22Rv1 (cell line): ENCODE results near the gene GTF2E1.

Source experiments
- ZFX ChIP-seq: fragments of 450-650 bp; IDR thresholded peaks from 2 replicates; pipeline ENCODE4 v1.6.1; 2017; ENCODE audit warnings: antibody characterized with exemption, borderline replicate concordance
- TF ChIP-seq, protein P1 (sequence below): fragments of 450-650 bp; IDR thresholded peaks from 2 replicates; pipeline ENCODE4 v1.5.1; 2017; ENCODE audit warnings: mild to moderate bottlenecking

DNA sequence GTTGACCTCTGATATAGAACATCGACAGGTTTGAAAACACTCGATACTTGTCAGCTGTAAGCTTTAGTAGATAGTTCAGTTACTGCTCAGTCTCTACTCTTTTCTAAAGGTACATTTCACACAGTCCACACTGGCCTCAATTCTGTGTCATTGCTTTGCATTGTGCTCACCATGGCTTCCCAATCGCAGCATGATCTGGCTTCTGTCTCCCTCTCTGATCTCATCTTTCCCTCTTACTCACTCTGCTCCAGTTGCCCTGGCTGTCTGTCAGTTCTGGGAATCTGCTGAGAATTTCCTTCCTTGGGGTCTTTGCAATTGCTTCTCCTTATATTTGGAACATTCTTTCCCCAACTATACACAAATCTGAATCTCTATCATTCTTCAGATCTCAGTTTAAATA is 80.6 kb downstream of the GTF2E1 start:
- TF ChIP-seq, protein P1, sequence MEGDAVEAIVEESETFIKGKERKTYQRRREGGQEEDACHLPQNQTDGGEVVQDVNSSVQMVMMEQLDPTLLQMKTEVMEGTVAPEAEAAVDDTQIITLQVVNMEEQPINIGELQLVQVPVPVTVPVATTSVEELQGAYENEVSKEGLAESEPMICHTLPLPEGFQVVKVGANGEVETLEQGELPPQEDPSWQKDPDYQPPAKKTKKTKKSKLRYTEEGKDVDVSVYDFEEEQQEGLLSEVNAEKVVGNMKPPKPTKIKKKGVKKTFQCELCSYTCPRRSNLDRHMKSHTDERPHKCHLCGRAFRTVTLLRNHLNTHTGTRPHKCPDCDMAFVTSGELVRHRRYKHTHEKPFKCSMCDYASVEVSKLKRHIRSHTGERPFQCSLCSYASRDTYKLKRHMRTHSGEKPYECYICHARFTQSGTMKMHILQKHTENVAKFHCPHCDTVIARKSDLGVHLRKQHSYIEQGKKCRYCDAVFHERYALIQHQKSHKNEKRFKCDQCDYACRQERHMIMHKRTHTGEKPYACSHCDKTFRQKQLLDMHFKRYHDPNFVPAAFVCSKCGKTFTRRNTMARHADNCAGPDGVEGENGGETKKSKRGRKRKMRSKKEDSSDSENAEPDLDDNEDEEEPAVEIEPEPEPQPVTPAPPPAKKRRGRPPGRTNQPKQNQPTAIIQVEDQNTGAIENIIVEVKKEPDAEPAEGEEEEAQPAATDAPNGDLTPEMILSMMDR: no peak
- TF ChIP-seq ZFX: no peak
